Measurements from ENCODE around the gene FGF12.

DNA sequence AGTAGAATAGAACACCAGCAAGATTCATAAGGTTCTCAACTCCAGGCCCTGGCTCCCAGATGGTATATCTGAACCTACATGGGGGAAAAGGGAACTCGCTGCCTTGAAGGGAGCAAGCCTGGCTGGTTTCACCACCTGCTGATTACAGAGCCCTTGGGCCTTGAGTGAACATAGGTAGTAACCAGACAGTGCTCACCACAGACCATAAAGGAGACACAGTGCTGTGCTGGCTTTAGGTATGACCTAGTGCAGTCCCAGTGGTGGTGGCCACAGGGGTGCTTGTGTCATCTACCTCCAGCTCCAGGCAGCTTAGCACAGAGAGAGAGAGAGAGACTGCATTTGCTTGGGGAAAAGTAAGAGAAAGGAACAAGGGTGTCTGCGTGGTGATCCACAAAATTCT is 409.8 kb downstream of the FGF12 start:
- TF ChIP-seq, protein P1, sequence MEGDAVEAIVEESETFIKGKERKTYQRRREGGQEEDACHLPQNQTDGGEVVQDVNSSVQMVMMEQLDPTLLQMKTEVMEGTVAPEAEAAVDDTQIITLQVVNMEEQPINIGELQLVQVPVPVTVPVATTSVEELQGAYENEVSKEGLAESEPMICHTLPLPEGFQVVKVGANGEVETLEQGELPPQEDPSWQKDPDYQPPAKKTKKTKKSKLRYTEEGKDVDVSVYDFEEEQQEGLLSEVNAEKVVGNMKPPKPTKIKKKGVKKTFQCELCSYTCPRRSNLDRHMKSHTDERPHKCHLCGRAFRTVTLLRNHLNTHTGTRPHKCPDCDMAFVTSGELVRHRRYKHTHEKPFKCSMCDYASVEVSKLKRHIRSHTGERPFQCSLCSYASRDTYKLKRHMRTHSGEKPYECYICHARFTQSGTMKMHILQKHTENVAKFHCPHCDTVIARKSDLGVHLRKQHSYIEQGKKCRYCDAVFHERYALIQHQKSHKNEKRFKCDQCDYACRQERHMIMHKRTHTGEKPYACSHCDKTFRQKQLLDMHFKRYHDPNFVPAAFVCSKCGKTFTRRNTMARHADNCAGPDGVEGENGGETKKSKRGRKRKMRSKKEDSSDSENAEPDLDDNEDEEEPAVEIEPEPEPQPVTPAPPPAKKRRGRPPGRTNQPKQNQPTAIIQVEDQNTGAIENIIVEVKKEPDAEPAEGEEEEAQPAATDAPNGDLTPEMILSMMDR (IDR thresholded peaks at IDR 0.05): no peak
- TF ChIP-seq POLR2A (IDR thresholded peaks at IDR 0.05): no peak
